ENCODE measurements around the gene MSL1.

DNA sequence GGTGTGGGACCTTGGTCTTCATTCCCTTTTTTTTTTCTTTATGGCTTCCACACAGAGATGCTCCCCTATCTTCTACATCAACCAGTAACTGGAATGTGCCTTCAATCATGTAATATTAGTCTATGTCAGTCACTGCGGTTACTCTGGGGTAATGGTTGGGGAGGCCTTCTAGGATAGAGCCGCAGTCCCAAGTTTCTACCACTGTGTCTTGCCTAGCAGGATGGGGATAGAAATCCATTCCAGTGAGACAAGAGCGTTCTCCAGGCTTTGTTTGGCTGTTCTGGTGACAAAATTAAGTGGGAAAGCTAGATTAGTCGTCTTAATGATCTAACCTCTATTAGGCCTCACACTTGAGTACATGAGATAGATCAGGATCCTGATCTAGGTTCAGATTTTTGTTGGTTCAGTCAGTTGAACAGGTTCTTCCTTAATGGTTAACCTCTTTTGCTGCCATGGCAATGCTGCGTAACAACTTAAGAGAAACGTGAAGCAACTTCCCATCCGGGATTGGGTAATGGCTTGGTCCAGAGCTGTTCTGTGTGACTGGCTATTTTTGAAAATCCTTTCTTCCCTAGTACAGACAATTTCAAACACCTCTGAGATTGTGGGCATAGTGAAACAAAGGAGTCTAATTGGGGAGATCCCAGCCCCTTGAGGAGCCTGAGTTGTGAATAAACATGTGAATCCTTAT, 8.7 kb downstream of the MSL1 start:
- no peak for TF ChIP-seq TAF1 (IDR thresholded peaks at IDR 0.05; ENCODE audit: borderline replicate concordance, low read depth, low read length)
- TF ChIP-seq POLR2AphosphoS5 (IDR thresholded peaks at IDR 0.05; ENCODE audit: low read depth, low read length) = no peak; the same call in 1 of the 2 replicates
- no peak; the same call in 1 of the 2 replicates for TF ChIP-seq POLR2A (IDR thresholded peaks at IDR 0.05; ENCODE audit: low read depth, low read length)
